Thyroid gland (tissue), 4 donors: Measurements from ENCODE around the gene PTPRG. TPM values are rescaled to one million over a fixed set of nuclear protein-coding genes. Genes with fewer than 3 reads are reported as not detected.

Experiments used
- DNase-seq, 2 donors: peaks; one replicate each; pipeline ENCODE4 v3.0.0-alpha.2; 2019
- H3K27ac ChIP-seq, 3 donors: fragments of 200-600 bp; sonication (generic); 1 replicate in 2 of 3; 2 replicates in 1 of 3; pipeline ENCODE4 v1.5.1; 2016 to 2019; ENCODE audit warnings: mild to moderate bottlenecking in 1 of 3, moderate library complexity in 1 of 3
- H3K27me3 ChIP-seq: fragments of 200-600 bp; sonication (generic); one replicate; pipeline ENCODE4 v1.5.1; 2019
- H3K36me3 ChIP-seq, 2 donors: fragments of 200-600 bp; sonication (generic); one replicate each; pipeline ENCODE4 v1.5.1; 2016 to 2019
- H3K4me1 ChIP-seq, 2 donors: fragments of 200-600 bp; sonication (generic); one replicate each; pipeline ENCODE4 v1.5.1; 2017 to 2019
- H3K4me3 ChIP-seq, 3 donors: fragments of 200-600 bp; sonication (generic); replicated peaks in 1 of 3; 1 replicate in 2 of 3; 2 replicates in 1 of 3; pipeline ENCODE4 v1.5.1; 2016; ENCODE audit warnings: mild to moderate bottlenecking in 1 of 3
- H3K9me3 ChIP-seq: fragments of 200-600 bp; sonication (generic); one replicate; pipeline ENCODE4 v1.5.1; 2017
- POLR2A ChIP-seq, 2 donors: fragments of 450-650 bp; IDR thresholded peaks; one replicate each; pipeline ENCODE4 v1.6.1; 2017; ENCODE audit warnings: antibody characterized with exemption in 2 of 2, mild to moderate bottlenecking in 2 of 2, moderate library complexity in 1 of 2
- WGBS, 2 donors: methylation state at CpG; one replicate each; pipeline ENCODE4 v1.1.5; 2017; 5-methylcytosine and 5-hydroxymethylcytosine counted together
- intact Hi-C: fragments of 100-400 bp; cut with DNase I; formaldehyde crosslinking; loops from one replicate; pipeline ENCODE4 v1.15.1; 2023
- total RNA-seq, 4 donors: library from RNA; depleted of rRNA; stranded (reverse); fragments of >200 nt; gene quantifications; one replicate each; pipeline ENCODE4 v1.2.3, GENCODE V29; 2016
- TF ChIP-seq, protein P1 (sequence below), 6 experiments: fragments of 200-600 bp in 3 of 6; fragments of 450-650 bp in 3 of 6; sonication (generic) in 3 of 6; IDR thresholded peaks; one replicate each; pipeline ENCODE4 v1.5.1; 2016 to 2019; ENCODE audit warnings: antibody characterized with exemption in 6 of 6, mild to moderate bottlenecking in 2 of 6, inconsistent platforms in 1 of 6, moderate library complexity in 1 of 6

Gene PTPRG
- total RNA-seq, 4 donors from 2014 or later = 81.6 to 207 (median 132) TPM

DNA sequence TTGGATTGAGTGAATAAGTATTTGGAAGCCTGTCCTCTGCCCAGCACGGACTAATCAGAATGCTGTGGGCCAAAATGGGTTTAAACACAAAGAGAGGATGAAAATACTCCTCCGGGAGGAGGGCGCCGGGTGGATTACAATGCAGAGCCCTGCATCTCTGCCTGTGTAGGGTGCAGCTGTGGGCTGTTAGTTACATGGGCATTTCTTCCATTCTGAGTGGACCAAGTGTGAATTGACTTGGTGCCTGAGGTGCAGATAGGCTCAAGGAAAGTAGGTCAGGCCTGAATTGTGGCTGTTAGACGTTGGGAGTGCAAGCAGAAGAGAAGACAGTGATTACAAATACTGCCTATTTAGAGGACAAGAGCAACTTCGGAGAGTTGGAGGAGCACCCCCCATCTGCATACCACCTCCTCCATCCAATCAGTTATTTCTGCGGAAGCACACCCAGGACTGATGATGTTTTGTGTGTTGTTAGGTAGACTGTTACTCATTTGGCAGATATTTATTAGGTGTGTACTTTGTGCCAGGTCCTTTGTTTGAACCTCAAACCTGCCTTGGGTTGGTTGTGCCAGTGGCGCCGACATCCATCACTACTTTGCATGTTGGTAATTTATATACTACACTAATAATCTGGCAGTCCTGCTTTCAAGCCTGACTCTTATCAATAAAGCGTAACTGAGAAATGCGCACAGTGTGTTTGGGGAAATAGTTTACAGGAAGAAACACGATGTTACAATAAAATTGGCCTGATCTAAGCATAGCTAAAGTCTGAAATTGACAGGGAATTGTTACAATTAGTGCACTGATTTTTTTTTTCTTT lies 33.0 kb downstream of the PTPRG start:
- Histone ChIP-seq H3K4me3 (no peak overlapping the region), H3K36me3 (no peaks in the 10 kb centered on the region), H3K4me1 (peaks cover 18 to 25% of the 10 kb centered on the region in 2 donors), H3K27me3 (no peaks in the 10 kb centered on the region), H3K27ac (no peak overlapping the region), H3K9me3 (no peaks in the 10 kb centered on the region)
- intact Hi-C loops = no loop called here
- DNase-seq = no peak
- WGBS, 2 donors = 80 to 81% methylated on average over 12 of the region's 12 CpGs
- TF ChIP-seq, protein P1, sequence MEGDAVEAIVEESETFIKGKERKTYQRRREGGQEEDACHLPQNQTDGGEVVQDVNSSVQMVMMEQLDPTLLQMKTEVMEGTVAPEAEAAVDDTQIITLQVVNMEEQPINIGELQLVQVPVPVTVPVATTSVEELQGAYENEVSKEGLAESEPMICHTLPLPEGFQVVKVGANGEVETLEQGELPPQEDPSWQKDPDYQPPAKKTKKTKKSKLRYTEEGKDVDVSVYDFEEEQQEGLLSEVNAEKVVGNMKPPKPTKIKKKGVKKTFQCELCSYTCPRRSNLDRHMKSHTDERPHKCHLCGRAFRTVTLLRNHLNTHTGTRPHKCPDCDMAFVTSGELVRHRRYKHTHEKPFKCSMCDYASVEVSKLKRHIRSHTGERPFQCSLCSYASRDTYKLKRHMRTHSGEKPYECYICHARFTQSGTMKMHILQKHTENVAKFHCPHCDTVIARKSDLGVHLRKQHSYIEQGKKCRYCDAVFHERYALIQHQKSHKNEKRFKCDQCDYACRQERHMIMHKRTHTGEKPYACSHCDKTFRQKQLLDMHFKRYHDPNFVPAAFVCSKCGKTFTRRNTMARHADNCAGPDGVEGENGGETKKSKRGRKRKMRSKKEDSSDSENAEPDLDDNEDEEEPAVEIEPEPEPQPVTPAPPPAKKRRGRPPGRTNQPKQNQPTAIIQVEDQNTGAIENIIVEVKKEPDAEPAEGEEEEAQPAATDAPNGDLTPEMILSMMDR (IDR thresholded peaks at IDR 0.05) = no peak
- TF ChIP-seq POLR2A (IDR thresholded peaks at IDR 0.05) = no peak

GRCh38 chr3:61594964-61595285 lies 33.6 kb downstream of the PTPRG start:
- H3K4me1 ChIP-seq = peaks cover 18 to 25% of the 10 kb centered on the region in 2 donors
- H3K9me3 ChIP-seq = no peaks in the 10 kb centered on the region
- H3K36me3 ChIP-seq = no peaks in the 10 kb centered on the region
- TF ChIP-seq POLR2A (IDR thresholded peaks at IDR 0.05) = no peak
- TF ChIP-seq, protein P1 (IDR thresholded peaks at IDR 0.05) = no peak
- no peak overlapping the region for H3K27ac ChIP-seq
- DNase-seq = no peak
- H3K27me3 ChIP-seq = no peaks in the 10 kb centered on the region
- no peak overlapping the region for H3K4me3 ChIP-seq
- WGBS, 2 donors = 64 to 70% methylated on average over 9 of the region's 9 CpGs
- intact Hi-C loops = no loop called here

DNA sequence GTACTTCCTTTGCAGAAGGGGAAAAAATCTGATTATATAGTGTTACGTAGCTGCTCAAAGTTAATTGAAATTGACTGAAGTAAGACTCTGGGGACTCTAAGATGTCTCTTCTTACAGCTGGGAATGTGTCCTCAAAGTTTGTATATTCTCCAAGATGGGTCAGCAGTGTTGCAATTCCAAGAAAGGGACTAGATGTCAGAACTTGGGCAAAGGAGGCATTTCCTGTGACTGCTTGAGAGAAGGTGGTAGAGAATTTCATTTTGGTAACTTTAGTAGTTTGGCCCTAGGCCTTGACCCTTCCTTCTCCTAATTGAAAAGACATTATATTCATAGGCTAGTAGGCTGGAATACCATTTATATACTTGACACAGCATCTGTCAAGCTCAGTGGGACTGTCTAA lies 33.9 kb downstream of the PTPRG start:
- Histone ChIP-seq H3K9me3 (no peaks in the 10 kb centered on the region), H3K4me3 (no peak overlapping the region), H3K4me1 (peaks cover 18 to 25% of the 10 kb centered on the region in 2 donors), H3K27ac (no peak overlapping the region), H3K36me3 (no peaks in the 10 kb centered on the region), H3K27me3 (no peaks in the 10 kb centered on the region)
- DNase-seq = no peak
- TF ChIP-seq, protein P1 (IDR thresholded peaks at IDR 0.05) = no peak
- no peak for TF ChIP-seq POLR2A (IDR thresholded peaks at IDR 0.05)
- intact Hi-C loops = no loop called here
- WGBS, 2 donors = 0 to 67% methylated on average over 1 of the region's 1 CpG

DNA sequence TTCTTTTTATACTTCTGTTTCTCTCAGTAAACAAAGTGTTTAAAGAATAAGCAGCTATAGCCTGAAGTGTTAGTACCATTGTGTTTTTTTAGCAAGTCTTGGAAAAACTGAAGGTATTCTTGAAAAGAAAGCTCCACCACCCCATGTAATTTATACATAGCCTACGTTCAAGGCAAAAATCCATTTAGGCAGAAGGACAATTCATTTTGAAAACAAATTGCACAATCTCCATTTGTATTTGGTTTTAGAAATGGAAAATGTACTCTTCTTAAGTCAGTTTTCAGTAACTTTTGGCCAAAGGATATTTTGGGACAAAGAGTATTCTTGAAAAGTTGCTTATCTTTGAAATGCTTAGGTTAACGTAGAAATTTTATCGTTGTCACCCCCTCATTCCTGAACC lies 34.5 kb downstream of the PTPRG start:
- 81 to 89% methylated on average over 3 of the region's 3 CpGs for WGBS, 2 donors
- Histone ChIP-seq H3K4me3 (no peak overlapping the region), H3K27ac (no peak overlapping the region), H3K36me3 (no peaks in the 10 kb centered on the region), H3K4me1 (peaks cover 18 to 25% of the 10 kb centered on the region in 2 donors), H3K9me3 (no peaks in the 10 kb centered on the region), H3K27me3 (no peaks in the 10 kb centered on the region)
- DNase-seq = no peak
- TF ChIP-seq, protein P1 (IDR thresholded peaks at IDR 0.05) = no peak
- no peak for TF ChIP-seq POLR2A (IDR thresholded peaks at IDR 0.05)
- intact Hi-C loops = no loop called here

- DNase-seq = peak in 1 of 2 donors; percentile 15
- H3K36me3 ChIP-seq = no peaks in the 10 kb centered on the region
Observed at GRCh38 chr3:61597906-61598305, 36.5 kb downstream of the PTPRG start.

More at GRCh38 chr3:61597906-61598305, 36.5 kb downstream of the PTPRG start:
- Histone ChIP-seq H3K4me3 (no peak overlapping the region), H3K9me3 (no peaks in the 10 kb centered on the region), H3K27me3 (no peaks in the 10 kb centered on the region), H3K27ac (no peak overlapping the region), H3K4me1 (peaks cover 18 to 25% of the 10 kb centered on the region in 2 donors)
- WGBS, 2 donors = 48% methylated on average over 7 of the region's 7 CpGs
- TF ChIP-seq, protein P1 (IDR thresholded peaks at IDR 0.05) = no peak
- no peak for TF ChIP-seq POLR2A (IDR thresholded peaks at IDR 0.05)
- intact Hi-C loops = no loop called here
